Transverse colon (tissue), 4 donors: ENCODE measurements around the gene RAD9A.

ENCODE experiments used
- CTCF ChIP-seq, 5 experiments: fragments of 200-600 bp in 3 of 5; fragments of 450-650 bp in 2 of 5; sonication (generic) in 3 of 5; IDR thresholded peaks; 1 replicate in 2 of 5; 2 replicates in 3 of 5; pipeline ENCODE4 v1.5.1; 2016 to 2017; ENCODE audit warnings: antibody characterized with exemption in 5 of 5, inconsistent platforms in 3 of 5, mild to moderate bottlenecking in 2 of 5, moderate library complexity in 1 of 5
- EP300 ChIP-seq: sonication (generic); formaldehyde crosslinking; IDR thresholded peaks from one replicate; pipeline ENCODE4 v1.6.1; 2017; ENCODE audit warnings: antibody characterized with exemption, low read depth
- POLR2A ChIP-seq: fragments of 450-650 bp; IDR thresholded peaks from one replicate; pipeline ENCODE4 v1.6.1; 2016; ENCODE audit warnings: antibody characterized with exemption, mild to moderate bottlenecking, moderate library complexity
- POLR2AphosphoS5 ChIP-seq, 3 donors: sonication (generic); formaldehyde crosslinking; IDR thresholded peaks; one replicate each; pipeline ENCODE4 v1.6.1; 2016; ENCODE audit warnings: antibody characterized with exemption in 3 of 3

GRCh38 chr11:67369801-67370284 lies 21.9 kb upstream of the RAD9A start:
- TF ChIP-seq POLR2A (no peak), CTCF (IDR thresholded peaks at IDR 0.05) (no peak), POLR2AphosphoS5 (IDR thresholded peaks at IDR 0.05) (peak; percentile 35 to 68 (median 55)), EP300 (no peak)
